Effector memory CD4-positive, alpha-beta T cell (primary cell): ENCODE results near the gene HID1.

Experiments used
- DNase-seq, 3 donors: peaks; one replicate each; pipeline ENCODE4 v3.0.0-alpha.2; 2020
- H3K27ac ChIP-seq: 2 replicates; pipeline ENCODE4 v1.7.0; 2013; ENCODE audit warnings: mild to moderate bottlenecking, low read length, moderate library complexity; ENCODE audit not compliant: insufficient read depth, poor library complexity, severe bottlenecking
- H3K27me3 ChIP-seq: replicated peaks from 2 replicates; pipeline ENCODE4 v1.7.0; 2013; ENCODE audit warnings: mild to moderate bottlenecking, low read length; ENCODE audit not compliant: insufficient read depth, control insufficient read depth, poor library complexity, severe bottlenecking
- H3K36me3 ChIP-seq: 2 replicates; pipeline ENCODE4 v1.7.0; 2013; ENCODE audit warnings: mild to moderate bottlenecking, low read length, moderate library complexity; ENCODE audit not compliant: control insufficient read depth, insufficient read depth
- H3K4me1 ChIP-seq: 2 replicates; pipeline ENCODE4 v1.7.0; 2013; ENCODE audit warnings: low read length, mild to moderate bottlenecking; ENCODE audit not compliant: control insufficient read depth, insufficient read depth, poor library complexity, severe bottlenecking
- H3K4me3 ChIP-seq: 2 replicates; pipeline ENCODE4 v1.7.0; 2013; ENCODE audit warnings: low read length, low read depth, mild to moderate bottlenecking; ENCODE audit not compliant: insufficient read depth, poor library complexity, severe bottlenecking
- H3K9me3 ChIP-seq: 2 replicates; pipeline ENCODE4 v1.7.0; 2013; ENCODE audit warnings: mild to moderate bottlenecking, low read length, moderate library complexity; ENCODE audit not compliant: control insufficient read depth

Gene HID1

GRCh38 chr17:75001915-75002843, 29.6 kb upstream of the HID1 start:
- DNase-seq, result no peak

GRCh38 chr17:74999523-74999922, 27.0 kb upstream of the HID1 start:
- Histone ChIP-seq H3K9me3 (no peaks in the 10 kb centered on the region), H3K36me3 (no peaks in the 10 kb centered on the region), H3K27ac (no peak overlapping the region), H3K4me1 (no peaks in the 10 kb centered on the region), H3K4me3 (no peak overlapping the region), H3K27me3 (no peaks in the 10 kb centered on the region)
- no peak for DNase-seq

More at GRCh38 chr17:75001915-75002843, 29.6 kb upstream of the HID1 start:
- no peak overlapping the region for H3K27ac ChIP-seq
- no peak overlapping the region for H3K4me3 ChIP-seq
- no peaks in the 10 kb centered on the region for H3K4me1 ChIP-seq
- no peaks in the 10 kb centered on the region for H3K27me3 ChIP-seq
- no peaks in the 10 kb centered on the region for H3K9me3 ChIP-seq
- H3K36me3 ChIP-seq, result no peaks in the 10 kb centered on the region

- Histone ChIP-seq H3K36me3 (no peaks in the 10 kb centered on the region), H3K27me3 (no peaks in the 10 kb centered on the region), H3K9me3 (no peaks in the 10 kb centered on the region), H3K4me3 (no peak overlapping the region), H3K4me1 (no peaks in the 10 kb centered on the region), H3K27ac (no peak overlapping the region)
- DNase-seq, result no peak
Observed at GRCh38 chr17:74998783-74999182, 26.2 kb upstream of the HID1 start.

- H3K4me1 ChIP-seq, result no peaks in the 10 kb centered on the region
- no peaks in the 10 kb centered on the region for H3K36me3 ChIP-seq
- H3K27me3 ChIP-seq, result no peaks in the 10 kb centered on the region
- DNase-seq, result no peak
- H3K9me3 ChIP-seq, result no peaks in the 10 kb centered on the region
- no peak overlapping the region for H3K27ac ChIP-seq
- H3K4me3 ChIP-seq, result no peak overlapping the region
Observed at GRCh38 chr17:74995847-74996246, 23.3 kb upstream of the HID1 start.

- Histone ChIP-seq H3K4me3 (no peak overlapping the region), H3K27ac (no peak overlapping the region), H3K36me3 (no peaks in the 10 kb centered on the region), H3K4me1 (no peaks in the 10 kb centered on the region), H3K9me3 (no peaks in the 10 kb centered on the region), H3K27me3 (no peaks in the 10 kb centered on the region)
- DNase-seq, result no peak
Observed at GRCh38 chr17:74994440-74994839, 21.9 kb upstream of the HID1 start.

GRCh38 chr17:74992223-74992622, 19.7 kb upstream of the HID1 start:
- no peak for DNase-seq
- Histone ChIP-seq H3K36me3 (no peaks in the 10 kb centered on the region), H3K4me3 (no peak overlapping the region), H3K4me1 (peaks cover 8% of the 10 kb centered on the region), H3K27ac (no peak overlapping the region), H3K27me3 (no peaks in the 10 kb centered on the region), H3K9me3 (no peaks in the 10 kb centered on the region)

GRCh38 chr17:74990581-74991105, 18.1 kb upstream of the HID1 start:
- H3K27me3 ChIP-seq, result no peaks in the 10 kb centered on the region
- no peaks in the 10 kb centered on the region for H3K36me3 ChIP-seq
- no peak overlapping the region for H3K4me3 ChIP-seq
- no peak for DNase-seq
- H3K27ac ChIP-seq, result no peak overlapping the region
- peaks cover 15% of the 10 kb centered on the region for H3K4me1 ChIP-seq
- H3K9me3 ChIP-seq, result no peaks in the 10 kb centered on the region

- Histone ChIP-seq H3K4me3 (peak overlapping the region; percentile 51), H3K27ac (no peak overlapping the region), H3K4me1 (peaks cover 15% of the 10 kb centered on the region), H3K9me3 (no peaks in the 10 kb centered on the region), H3K36me3 (no peaks in the 10 kb centered on the region), H3K27me3 (no peaks in the 10 kb centered on the region)
- DNase-seq, result peak in 1 of 3 donors; percentile 12
Observed at GRCh38 chr17:74987909-74988711, 15.6 kb upstream of the HID1 start.

GRCh38 chr17:74987418-74987908, 14.9 kb upstream of the HID1 start, which contains the start of gene CDR2L:
Gene CDR2L (plus strand): TSS chr17:74987632. CDS start chr17:74988044, 412 bp downstream.
- Histone ChIP-seq H3K36me3 (no peaks in the 10 kb centered on the region), H3K4me1 (peaks cover 17% of the 10 kb centered on the region), H3K4me3 (peak within 1 kb of the TSS; percentile 55), H3K9me3 (no peaks in the 10 kb centered on the region), H3K27ac (no peak within 1 kb of the TSS), H3K27me3 (no peaks in the 10 kb centered on the region)
- DNase-seq, result peak; percentile 86 to 90 (median 89)
